OCI-LY3 (cell line): ENCODE data around the gene IDNK.

Experiments
- H2AFZ ChIP-seq: fragments of 200-600, 300-600 bp; shearing (Covaris generic); 2 replicates; pipeline ENCODE4 v1.6.0; 2014; ENCODE audit warnings: antibody characterized with exemption, low read depth, low read length
- H3K27ac ChIP-seq: fragments of 200-600, 300-600 bp; sonication (generic); 2 replicates; pipeline ENCODE4 v1.5.1; 2014; ENCODE audit warnings: mild to moderate bottlenecking, low read length, moderate library complexity, mixed read lengths
- H3K27me3 ChIP-seq: fragments of 200-600, 300-600 bp; sonication (generic); 2 replicates; pipeline ENCODE4 v1.6.1; 2014; ENCODE audit warnings: low read depth, low read length, mixed read lengths
- H3K36me3 ChIP-seq: fragments of 200-600, 300-600 bp; sonication (generic); replicated peaks from 2 replicates; pipeline ENCODE3; 2014; ENCODE audit warnings: low read depth, low read length, mixed read lengths
- H3K4me1 ChIP-seq: fragments of 300-600, 200-600 bp; sonication (generic); 2 replicates; pipeline ENCODE4 v1.6.1; 2014; ENCODE audit warnings: low read length, mixed read lengths
- H3K4me2 ChIP-seq: fragments of 200-600, 300-600 bp; sonication (generic); 2 replicates; pipeline ENCODE4 v1.6.1; 2014; ENCODE audit warnings: low read length, mixed read lengths
- H3K4me3 ChIP-seq: fragments of 300-600, 200-600 bp; sonication (generic); 2 replicates; pipeline ENCODE4 v1.5.1; 2014; ENCODE audit warnings: antibody characterized with exemption, mild to moderate bottlenecking, low read length, moderate library complexity
- H3K79me2 ChIP-seq: fragments of 300-600, 200-600 bp; shearing (Covaris generic); 2 replicates; pipeline ENCODE4 v1.6.1; 2014; ENCODE audit warnings: mild to moderate bottlenecking, low read length, mixed read lengths
- H3K9ac ChIP-seq: fragments of 300-600, 200-600 bp; shearing (Covaris generic); 2 replicates; pipeline ENCODE4 v1.6.0; 2014; ENCODE audit warnings: mild to moderate bottlenecking, low read length, moderate library complexity
- H3K9me3 ChIP-seq: fragments of 200-600, 300-600 bp; shearing (Covaris generic); 2 replicates; pipeline ENCODE4 v1.6.1; 2014; ENCODE audit warnings: low read length, mixed read lengths; ENCODE audit not compliant: insufficient read depth
- H4K20me1 ChIP-seq: fragments of 200-600, 300-600 bp; sonication (generic); 2 replicates; pipeline ENCODE4 v1.6.1; 2016; ENCODE audit warnings: low read length, mixed read lengths; ENCODE audit not compliant: insufficient read depth
- CTCF ChIP-seq: fragments of 200-600, 300-600 bp; sonication (generic); IDR thresholded peaks from 2 replicates; pipeline ENCODE4 v1.5.1; 2014; ENCODE audit warnings: antibody characterized with exemption, low read length, low read depth
- EZH2phosphoT487 ChIP-seq: fragments of 200-600 bp; shearing (Covaris generic); IDR thresholded peaks from 2 replicates; pipeline ENCODE4 v1.6.1; 2018; ENCODE audit warnings: antibody characterized with exemption, mixed run types, low read depth

The IDNK gene

GRCh38 chr9:83633676-83634075, 10.7 kb downstream of the IDNK start:
- Histone ChIP-seq H3K79me2 (no peaks in the 10 kb centered on the region), H3K4me3 (no peak overlapping the region), H3K4me2 (no peak overlapping the region), H3K9me3 (no peaks in the 10 kb centered on the region), H2AFZ (no peak overlapping the region), H3K9ac (no peak overlapping the region), H3K27me3 (no peaks in the 10 kb centered on the region), H3K4me1 (peaks cover 4% of the 10 kb centered on the region; the same call in 1 of the 2 replicates), H3K27ac (no peak overlapping the region), H3K36me3 (peaks cover 7% of the 10 kb centered on the region), H4K20me1 (no peaks in the 10 kb centered on the region)
- TF ChIP-seq EZH2phosphoT487 = no peak

GRCh38 chr9:83636813-83637212, 13.9 kb downstream of the IDNK start:
- Histone ChIP-seq H3K9ac (no peak overlapping the region), H3K36me3 (no peaks in the 10 kb centered on the region), H3K27ac (no peak overlapping the region), H3K79me2 (no peaks in the 10 kb centered on the region), H3K4me1 (peaks cover 4% of the 10 kb centered on the region; the same call in 1 of the 2 replicates), H3K4me2 (no peak overlapping the region), H3K4me3 (no peak overlapping the region), H4K20me1 (no peaks in the 10 kb centered on the region), H3K27me3 (no peaks in the 10 kb centered on the region), H2AFZ (no peak overlapping the region), H3K9me3 (no peaks in the 10 kb centered on the region)
- TF ChIP-seq CTCF = no peak
- TF ChIP-seq EZH2phosphoT487 = no peak

- peaks cover 4% of the 10 kb centered on the region; the same call in 1 of the 2 replicates for H3K4me1 ChIP-seq
- no peak overlapping the region for H3K9ac ChIP-seq
- no peaks in the 10 kb centered on the region for H3K79me2 ChIP-seq
- H2AFZ ChIP-seq = no peak overlapping the region
- no peak overlapping the region for H3K27ac ChIP-seq
- no peak overlapping the region for H3K4me2 ChIP-seq
- H3K9me3 ChIP-seq = no peaks in the 10 kb centered on the region
- H3K4me3 ChIP-seq = no peak overlapping the region
- TF ChIP-seq CTCF = no peak
- TF ChIP-seq EZH2phosphoT487 = no peak
- H3K27me3 ChIP-seq = no peaks in the 10 kb centered on the region
- no peaks in the 10 kb centered on the region for H4K20me1 ChIP-seq
- H3K36me3 ChIP-seq = no peaks in the 10 kb centered on the region
These were observed 14.4 kb downstream of the IDNK start for GRCh38 chr9:83637389-83637788.

- H3K79me2 ChIP-seq = no peaks in the 10 kb centered on the region
These were observed 16.3 kb downstream of the IDNK start for GRCh38 chr9:83639266-83639665.

More at GRCh38 chr9:83639266-83639665, 16.3 kb downstream of the IDNK start:
- H3K36me3 ChIP-seq = peaks cover 2% of the 10 kb centered on the region
- no peak overlapping the region for H2AFZ ChIP-seq
- no peak overlapping the region for H3K27ac ChIP-seq
- H3K4me2 ChIP-seq = no peak overlapping the region
- H3K4me3 ChIP-seq = no peak overlapping the region
- H3K9ac ChIP-seq = no peak overlapping the region
- no peaks in the 10 kb centered on the region for H3K4me1 ChIP-seq
- no peaks in the 10 kb centered on the region for H4K20me1 ChIP-seq
- no peak for TF ChIP-seq EZH2phosphoT487
- TF ChIP-seq CTCF = no peak
- H3K9me3 ChIP-seq = no peaks in the 10 kb centered on the region
- H3K27me3 ChIP-seq = no peaks in the 10 kb centered on the region
